Measurements from ENCODE around the gene FOSL1.

The FOSL1 gene

DNA sequence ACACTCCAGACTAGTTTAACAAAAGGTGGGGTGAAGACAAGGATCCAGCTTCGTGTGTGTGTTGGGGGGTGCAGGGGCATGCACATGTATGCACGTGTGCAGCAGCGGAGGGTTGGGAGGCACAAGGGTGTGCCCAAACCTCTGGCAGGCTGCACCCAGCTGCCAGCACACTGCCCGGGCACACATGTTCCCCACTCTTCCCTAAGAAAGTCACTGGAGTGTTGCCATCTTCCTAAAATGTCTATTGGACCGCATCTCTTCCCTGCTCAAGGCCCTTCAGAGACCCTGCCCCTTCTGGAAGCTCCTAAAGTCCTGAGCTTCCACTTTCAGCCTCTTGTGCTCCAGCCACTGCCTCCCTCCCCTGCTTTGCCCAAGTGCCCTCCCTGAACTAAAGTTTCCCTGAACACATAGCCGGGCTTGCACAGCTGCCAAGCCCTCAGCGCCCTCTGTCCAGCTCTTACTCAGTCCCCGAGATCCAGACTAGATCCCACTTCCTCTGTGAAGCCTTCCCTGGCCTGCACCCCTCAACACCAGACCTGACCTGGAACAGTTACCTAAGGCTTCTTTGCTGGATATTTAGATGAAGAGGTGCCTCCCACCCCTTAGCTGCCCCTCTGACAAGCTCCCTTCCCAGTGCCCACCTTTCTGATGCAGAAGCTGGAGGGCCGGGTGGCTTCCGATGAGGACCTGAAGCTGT lies 48.2 kb downstream of the FOSL1 start:
- H2BK5ac ChIP-seq (ENCODE audit: low read depth, low read length, poor library complexity) = no peak overlapping the region
- no peak overlapping the region for H3K4me2 ChIP-seq (ENCODE audit: low read length)
- no peak for DNase-seq
- H3K36me3 ChIP-seq (ENCODE audit: control insufficient read depth in 1 of 2, insufficient read depth in 2 of 2, low read length in 2 of 2) = peaks cover 54 to 59% of the 10 kb centered on the region in 2 experiments
- peaks cover 7% of the 10 kb centered on the region for H3K9me3 ChIP-seq (ENCODE audit: insufficient read depth, low read depth, low read length)
- H2AK5ac ChIP-seq (ENCODE audit: low read length) = no peak overlapping the region
- WGBS (ENCODE audit: extremely low coverage, insufficient coverage, insufficient read length) = no CpG with 5 or more reads among the region's 10 CpGs
- no peak overlapping the region for H4K12ac ChIP-seq (ENCODE audit: low read depth, low read length)
- H3K4me1 ChIP-seq (ENCODE audit: control insufficient read depth in 1 of 2, insufficient read depth in 2 of 2, low read length in 2 of 2) = peaks cover 6 to 8% of the 10 kb centered on the region in 2 experiments
- peaks cover under 1% of the 10 kb centered on the region for H3K79me1 ChIP-seq (ENCODE audit: low read length)
- H4K91ac ChIP-seq (ENCODE audit: low read depth, low read length) = no peak overlapping the region
- H3K23ac ChIP-seq (ENCODE audit: low read length) = no peak overlapping the region
- no peak overlapping the region for H3K14ac ChIP-seq (ENCODE audit: low read length)
- H3K9ac ChIP-seq (ENCODE audit: low read length) = no peak overlapping the region
- no peak overlapping the region for H3K4ac ChIP-seq (ENCODE audit: low read depth, low read length)
- H2BK12ac ChIP-seq (ENCODE audit: low read length) = no peak overlapping the region
- no peak overlapping the region for H3K18ac ChIP-seq (ENCODE audit: low read length)
- peaks cover 11% of the 10 kb centered on the region for H3K79me2 ChIP-seq (ENCODE audit: control insufficient read depth, insufficient read depth, low read length, poor library complexity)
- no peak overlapping the region for H2BK120ac ChIP-seq (ENCODE audit: insufficient read depth, low read length, poor library complexity)
- no peak overlapping the region for H2AFZ ChIP-seq (ENCODE audit: insufficient read depth, low read length, poor library complexity)
- H3K27ac ChIP-seq (ENCODE audit: low read depth, low read length) = no peak overlapping the region
- H3K4me3 ChIP-seq (ENCODE audit: low read depth, low read length) = no peak overlapping the region
- no peaks in the 10 kb centered on the region for H3K27me3 ChIP-seq (ENCODE audit: insufficient read depth, low read length)
- no peak overlapping the region for H4K8ac ChIP-seq (ENCODE audit: low read depth, low read length)

DNA sequence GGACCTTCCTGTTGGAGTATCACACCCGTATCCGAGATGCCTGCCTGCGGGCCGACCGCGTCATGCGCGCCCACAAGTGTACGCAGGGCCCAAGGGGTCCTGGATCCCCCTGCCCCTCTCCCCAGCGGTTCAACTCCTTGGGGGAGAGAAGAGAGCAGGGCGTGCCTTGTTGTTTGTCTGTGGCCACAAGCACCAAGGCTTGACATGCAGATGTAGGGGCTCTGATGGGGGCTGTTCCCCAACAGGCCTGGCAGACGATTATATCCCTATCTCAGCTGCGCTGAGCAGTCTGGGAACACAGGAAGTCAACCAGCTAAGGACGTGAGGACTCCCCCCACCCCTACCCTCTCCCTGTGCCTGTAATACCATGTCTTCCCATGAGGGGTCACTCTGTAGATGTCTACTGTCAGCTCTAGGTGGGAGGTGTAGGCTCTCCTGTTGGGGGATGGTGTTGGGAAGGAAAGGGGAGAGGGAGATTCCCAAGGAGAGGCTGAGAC lies 49.1 kb downstream of the FOSL1 start:
- Histone ChIP-seq H2BK12ac (ENCODE audit: low read length) (no peak overlapping the region), H3K4me2 (ENCODE audit: low read length) (no peak overlapping the region), H2BK5ac (ENCODE audit: low read depth, low read length, poor library complexity) (no peak overlapping the region), H2BK120ac (ENCODE audit: insufficient read depth, low read length, poor library complexity) (no peak overlapping the region), H3K36me3 (ENCODE audit: control insufficient read depth in 1 of 2, insufficient read depth in 2 of 2, low read length in 2 of 2) (peaks cover 47 to 52% of the 10 kb centered on the region in 2 experiments), H3K14ac (ENCODE audit: low read length) (no peak overlapping the region), H3K27ac (ENCODE audit: low read depth, low read length) (no peak overlapping the region), H4K12ac (ENCODE audit: low read depth, low read length) (no peak overlapping the region), H3K9me3 (ENCODE audit: insufficient read depth, low read depth, low read length) (peaks cover 7% of the 10 kb centered on the region), H3K4me3 (ENCODE audit: low read depth, low read length) (no peak overlapping the region), H3K27me3 (ENCODE audit: insufficient read depth, low read length) (no peaks in the 10 kb centered on the region), H2AK5ac (ENCODE audit: low read length) (no peak overlapping the region), H4K8ac (ENCODE audit: low read depth, low read length) (no peak overlapping the region), H3K23ac (ENCODE audit: low read length) (no peak overlapping the region), H2AFZ (ENCODE audit: insufficient read depth, low read length, poor library complexity) (no peak overlapping the region), H3K4ac (ENCODE audit: low read depth, low read length) (no peak overlapping the region), H4K91ac (ENCODE audit: low read depth, low read length) (no peak overlapping the region), H3K79me2 (ENCODE audit: control insufficient read depth, insufficient read depth, low read length, poor library complexity) (peaks cover 2% of the 10 kb centered on the region), H3K79me1 (ENCODE audit: low read length) (no peaks in the 10 kb centered on the region), H3K18ac (ENCODE audit: low read length) (no peak overlapping the region), H3K9ac (ENCODE audit: low read length) (no peak overlapping the region), H3K4me1 (ENCODE audit: control insufficient read depth in 1 of 2, insufficient read depth in 2 of 2, low read length in 2 of 2) (peaks cover 2 to 4% of the 10 kb centered on the region in 2 experiments)
- WGBS (ENCODE audit: extremely low coverage, insufficient coverage, insufficient read length) = no CpG with 5 or more reads among the region's 14 CpGs
- DNase-seq = no peak

DNA sequence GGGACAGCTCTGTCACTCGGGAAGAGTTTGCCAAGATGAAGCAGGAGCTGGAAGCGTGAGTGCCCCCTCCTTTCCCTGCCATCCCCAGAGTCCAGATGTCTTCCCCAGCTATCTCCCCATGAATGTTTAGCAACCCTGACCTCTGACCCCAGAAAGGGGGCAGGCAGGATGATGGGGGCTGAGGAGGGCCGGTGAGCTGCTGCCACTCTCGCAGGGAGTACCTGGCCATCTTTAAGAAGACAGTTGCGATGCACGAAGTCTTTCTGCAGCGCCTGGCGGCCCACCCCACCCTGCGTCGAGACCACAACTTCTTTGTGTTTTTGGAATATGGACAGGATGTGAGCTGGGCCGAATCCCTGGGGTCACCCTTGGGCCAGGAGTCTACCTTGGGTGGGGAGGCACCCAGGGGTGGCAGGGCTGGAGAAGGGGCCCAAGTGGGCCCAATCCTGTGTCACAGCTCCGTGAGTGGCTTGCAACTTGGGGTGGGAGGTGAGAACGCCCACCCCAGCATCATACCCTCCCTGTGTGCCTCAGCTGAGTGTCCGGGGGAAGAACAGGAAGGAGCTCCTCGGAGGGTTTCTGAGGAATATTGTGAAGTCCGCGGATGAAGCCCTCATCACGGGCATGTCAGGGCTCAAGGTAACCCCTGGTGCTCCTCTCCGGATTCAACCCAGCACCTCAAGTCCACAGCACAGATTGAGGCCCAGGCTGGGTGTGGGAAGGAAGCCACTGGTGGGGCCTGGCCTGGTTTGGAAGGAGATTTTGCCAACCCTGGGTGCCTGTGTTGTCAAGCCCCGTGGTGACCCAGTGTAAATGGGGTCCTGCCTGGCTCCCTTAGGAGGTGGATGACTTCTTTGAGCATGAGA lies 49.7 kb downstream of the FOSL1 start:
- Histone ChIP-seq H3K4me1 (ENCODE audit: control insufficient read depth in 1 of 2, insufficient read depth in 2 of 2, low read length in 2 of 2) (no peaks in the 10 kb centered on the region), H3K18ac (ENCODE audit: low read length) (no peak overlapping the region), H3K27me3 (ENCODE audit: insufficient read depth, low read length) (no peaks in the 10 kb centered on the region), H4K12ac (ENCODE audit: low read depth, low read length) (no peak overlapping the region), H4K8ac (ENCODE audit: low read depth, low read length) (no peak overlapping the region), H3K4ac (ENCODE audit: low read depth, low read length) (no peak overlapping the region), H2BK5ac (ENCODE audit: low read depth, low read length, poor library complexity) (no peak overlapping the region), H3K9ac (ENCODE audit: low read length) (no peak overlapping the region), H2AFZ (ENCODE audit: insufficient read depth, low read length, poor library complexity) (no peak overlapping the region), H3K36me3 (ENCODE audit: control insufficient read depth in 1 of 2, insufficient read depth in 2 of 2, low read length in 2 of 2) (peaks cover 40 to 46% of the 10 kb centered on the region in 2 experiments), H2BK12ac (ENCODE audit: low read length) (no peak overlapping the region), H3K79me1 (ENCODE audit: low read length) (no peaks in the 10 kb centered on the region), H3K23ac (ENCODE audit: low read length) (no peak overlapping the region), H3K27ac (ENCODE audit: low read depth, low read length) (no peak overlapping the region), H3K9me3 (ENCODE audit: insufficient read depth, low read depth, low read length) (peaks cover 7% of the 10 kb centered on the region), H4K91ac (ENCODE audit: low read depth, low read length) (no peak overlapping the region), H3K14ac (ENCODE audit: low read length) (no peak overlapping the region), H3K4me2 (ENCODE audit: low read length) (no peak overlapping the region), H3K4me3 (ENCODE audit: low read depth, low read length) (no peak overlapping the region), H2AK5ac (ENCODE audit: low read length) (no peak overlapping the region), H2BK120ac (ENCODE audit: insufficient read depth, low read length, poor library complexity) (no peak overlapping the region), H3K79me2 (ENCODE audit: control insufficient read depth, insufficient read depth, low read length, poor library complexity) (no peaks in the 10 kb centered on the region)
- WGBS (ENCODE audit: extremely low coverage, insufficient coverage, insufficient read length) = no CpG with 5 or more reads among the region's 20 CpGs
- DNase-seq = no peak

DNA sequence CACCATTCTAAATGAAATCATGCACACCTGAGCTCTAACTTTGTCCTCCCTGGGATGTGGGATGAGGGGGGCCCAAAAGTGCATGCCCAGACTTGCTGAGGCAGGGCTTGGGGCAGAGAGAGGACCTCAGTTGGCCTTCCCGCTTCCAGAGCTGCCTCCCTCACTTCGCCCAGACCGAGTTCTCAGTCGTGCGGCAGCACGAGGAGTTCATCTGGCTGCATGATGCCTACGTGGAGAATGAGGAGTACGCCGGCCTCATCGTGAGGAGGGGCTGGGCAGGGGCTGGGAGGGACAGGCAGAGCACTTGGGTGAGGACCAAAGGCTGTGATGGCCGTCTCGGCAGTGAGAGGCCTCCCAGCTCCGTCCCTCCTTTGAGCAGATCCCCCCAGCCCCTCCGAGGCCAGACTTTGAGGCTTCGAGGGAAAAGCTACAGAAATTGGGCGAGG lies 50.4 kb downstream of the FOSL1 start:
- no peak overlapping the region for H2BK120ac ChIP-seq (ENCODE audit: insufficient read depth, low read length, poor library complexity)
- H3K23ac ChIP-seq (ENCODE audit: low read length) = no peak overlapping the region
- H2BK12ac ChIP-seq (ENCODE audit: low read length) = no peak overlapping the region
- H4K91ac ChIP-seq (ENCODE audit: low read depth, low read length) = no peak overlapping the region
- no peak for DNase-seq
- no peaks in the 10 kb centered on the region for H3K27me3 ChIP-seq (ENCODE audit: insufficient read depth, low read length)
- H3K4me1 ChIP-seq (ENCODE audit: control insufficient read depth in 1 of 2, insufficient read depth in 2 of 2, low read length in 2 of 2) = no peaks in the 10 kb centered on the region
- no peak overlapping the region for H2AFZ ChIP-seq (ENCODE audit: insufficient read depth, low read length, poor library complexity)
- H3K9ac ChIP-seq (ENCODE audit: low read length) = no peak overlapping the region
- no CpG with 5 or more reads among the region's 16 CpGs for WGBS (ENCODE audit: extremely low coverage, insufficient coverage, insufficient read length)
- no peak overlapping the region for H2BK5ac ChIP-seq (ENCODE audit: low read depth, low read length, poor library complexity)
- H3K36me3 ChIP-seq (ENCODE audit: control insufficient read depth in 1 of 2, insufficient read depth in 2 of 2, low read length in 2 of 2) = peaks cover 34 to 39% of the 10 kb centered on the region in 2 experiments
- no peak overlapping the region for H3K27ac ChIP-seq (ENCODE audit: low read depth, low read length)
- no peaks in the 10 kb centered on the region for H3K79me1 ChIP-seq (ENCODE audit: low read length)
- H3K79me2 ChIP-seq (ENCODE audit: control insufficient read depth, insufficient read depth, low read length, poor library complexity) = no peaks in the 10 kb centered on the region
- H3K4ac ChIP-seq (ENCODE audit: low read depth, low read length) = no peak overlapping the region
- no peak overlapping the region for H2AK5ac ChIP-seq (ENCODE audit: low read length)
- peaks cover 7% of the 10 kb centered on the region for H3K9me3 ChIP-seq (ENCODE audit: insufficient read depth, low read depth, low read length)
- H4K12ac ChIP-seq (ENCODE audit: low read depth, low read length) = no peak overlapping the region
- H4K8ac ChIP-seq (ENCODE audit: low read depth, low read length) = no peak overlapping the region
- no peak overlapping the region for H3K4me2 ChIP-seq (ENCODE audit: low read length)
- no peak overlapping the region for H3K14ac ChIP-seq (ENCODE audit: low read length)
- no peak overlapping the region for H3K18ac ChIP-seq (ENCODE audit: low read length)
- H3K4me3 ChIP-seq (ENCODE audit: low read depth, low read length) = no peak overlapping the region

Measured in trophoblast cell (in vitro differentiated cells and primary cell).